HUES6 (cell line): Measurements from ENCODE around the gene LGALS7.
"Not testable (repeated sequence)": the region's sequence is repeated elsewhere in the genome, so short reads cannot be mapped to it uniquely, and the experiment has no call there.

Experiments
- H3K27ac ChIP-seq: 2 replicates; pipeline ENCODE4 v1.7.0; 2013; ENCODE audit warnings: low read depth, mild to moderate bottlenecking, low read length, inconsistent platforms
- H3K27me3 ChIP-seq: 2 replicates; pipeline ENCODE4 v1.6.1; 2013; ENCODE audit warnings: low read length; ENCODE audit not compliant: control insufficient read depth, insufficient read depth
- H3K36me3 ChIP-seq: 2 replicates; pipeline ENCODE4 v1.6.1; 2013; ENCODE audit warnings: low read length; ENCODE audit not compliant: control insufficient read depth, insufficient read depth
- H3K4me1 ChIP-seq: 2 replicates; pipeline ENCODE4 v1.6.1; 2013; ENCODE audit warnings: low read length; ENCODE audit not compliant: control insufficient read depth, insufficient read depth
- H3K4me3 ChIP-seq: 2 replicates; pipeline ENCODE4 v1.5.1; 2013; ENCODE audit warnings: low read depth, low read length
- H3K9ac ChIP-seq: one replicate; pipeline ENCODE4 v1.6.1; 2013; ENCODE audit warnings: mild to moderate bottlenecking, low read length
- H3K9me3 ChIP-seq: 2 replicates; pipeline ENCODE4 v1.6.1; 2013; ENCODE audit warnings: low read depth, low read length; ENCODE audit not compliant: control insufficient read depth, insufficient read depth

The LGALS7 gene

GRCh38 chr19:38797781-38798180, 24.5 kb upstream of the LGALS7 start:
- not testable (repeated sequence) for H3K9me3 ChIP-seq, H3K4me1 ChIP-seq, H3K36me3 ChIP-seq, H3K9ac ChIP-seq, H3K27ac ChIP-seq, H3K27me3 ChIP-seq, H3K4me3 ChIP-seq

GRCh38 chr19:38796154-38796553, 22.8 kb upstream of the LGALS7 start:
- Histone ChIP-seq H3K27ac (no peak overlapping the region), H3K9me3 (0 out of 2 replicates have a peak, but pooled peaks cover 5% of the 10 kb centered on the region), H3K4me1 (no peaks in the 10 kb centered on the region; the same call in 1 of the 2 replicates), H3K4me3 (no peak overlapping the region), H3K27me3 (no peaks in the 10 kb centered on the region), H3K9ac (no peak overlapping the region), H3K36me3 (no peaks in the 10 kb centered on the region)

- Histone ChIP-seq H3K4me1 (no peaks in the 10 kb centered on the region; the same call in 1 of the 2 replicates), H3K9me3 (0 out of 2 replicates have a peak, but pooled peaks cover 5% of the 10 kb centered on the region), H3K27me3 (no peaks in the 10 kb centered on the region), H3K4me3 (no peak overlapping the region), H3K36me3 (no peaks in the 10 kb centered on the region), H3K27ac (no peak overlapping the region), H3K9ac (no peak overlapping the region)
Observed at GRCh38 chr19:38795549-38795948, 22.2 kb upstream of the LGALS7 start.

DNA sequence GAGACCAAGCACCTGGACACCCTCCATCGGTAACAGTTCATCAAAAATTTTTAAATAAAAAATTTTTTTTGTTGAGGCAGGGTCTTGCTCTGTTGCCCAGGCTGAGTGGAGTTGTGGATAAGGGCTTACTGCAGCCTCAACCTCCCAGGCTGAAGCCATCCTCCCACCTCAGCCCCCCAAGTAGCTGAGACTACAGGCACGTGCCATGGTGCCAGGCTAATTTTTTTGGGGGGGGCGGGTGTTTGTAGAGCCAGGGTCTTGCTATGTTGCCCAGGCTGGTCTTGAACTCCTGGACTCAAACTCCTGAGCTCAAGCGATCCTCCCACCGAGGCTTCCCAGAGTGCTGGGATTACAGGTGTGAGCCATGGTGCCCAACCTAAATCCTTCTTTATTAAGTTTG, 20.4 kb upstream of the LGALS7 start:
- H3K4me3 ChIP-seq: no peak overlapping the region
- no peaks in the 10 kb centered on the region for H3K27me3 ChIP-seq
- peaks cover 1% of the 10 kb centered on the region for H3K4me1 ChIP-seq
- no peak overlapping the region for H3K27ac ChIP-seq
- no peak overlapping the region for H3K9ac ChIP-seq
- no peaks in the 10 kb centered on the region for H3K36me3 ChIP-seq
- H3K9me3 ChIP-seq: no peaks in the 10 kb centered on the region

DNA sequence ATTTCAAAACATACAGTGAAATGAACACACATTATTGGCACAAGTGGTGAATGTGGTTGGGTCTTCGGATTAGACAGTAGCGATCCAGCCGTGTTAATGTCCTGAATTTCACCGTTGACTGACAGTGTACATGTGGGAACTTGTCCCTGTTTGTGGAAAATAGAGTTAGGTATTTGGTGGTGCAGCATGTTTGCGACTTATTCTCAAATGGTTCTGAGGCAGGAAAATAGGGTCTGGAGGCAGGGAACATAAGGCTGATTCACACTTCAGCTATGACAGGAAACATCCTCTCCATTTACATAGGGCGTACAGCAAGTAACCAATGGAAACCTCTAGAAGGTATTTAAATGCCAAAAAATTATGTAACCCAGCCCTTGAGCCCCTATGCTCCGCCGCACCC, 19.9 kb upstream of the LGALS7 start:
- Histone ChIP-seq H3K4me1 (peaks cover 6% of the 10 kb centered on the region), H3K9me3 (no peaks in the 10 kb centered on the region), H3K27ac (no peak overlapping the region), H3K4me3 (peak overlapping the region; percentile 38; the same call in 1 of the 2 replicates), H3K27me3 (no peaks in the 10 kb centered on the region), H3K9ac (no peak overlapping the region), H3K36me3 (no peaks in the 10 kb centered on the region)

GRCh38 chr19:38792250-38793111, 19.2 kb upstream of the LGALS7 start:
- H3K27ac ChIP-seq: no peak overlapping the region
- H3K4me3 ChIP-seq: peak overlapping the region; percentile 38; the same call in 1 of the 2 replicates
- H3K9ac ChIP-seq: no peak overlapping the region

DNA sequence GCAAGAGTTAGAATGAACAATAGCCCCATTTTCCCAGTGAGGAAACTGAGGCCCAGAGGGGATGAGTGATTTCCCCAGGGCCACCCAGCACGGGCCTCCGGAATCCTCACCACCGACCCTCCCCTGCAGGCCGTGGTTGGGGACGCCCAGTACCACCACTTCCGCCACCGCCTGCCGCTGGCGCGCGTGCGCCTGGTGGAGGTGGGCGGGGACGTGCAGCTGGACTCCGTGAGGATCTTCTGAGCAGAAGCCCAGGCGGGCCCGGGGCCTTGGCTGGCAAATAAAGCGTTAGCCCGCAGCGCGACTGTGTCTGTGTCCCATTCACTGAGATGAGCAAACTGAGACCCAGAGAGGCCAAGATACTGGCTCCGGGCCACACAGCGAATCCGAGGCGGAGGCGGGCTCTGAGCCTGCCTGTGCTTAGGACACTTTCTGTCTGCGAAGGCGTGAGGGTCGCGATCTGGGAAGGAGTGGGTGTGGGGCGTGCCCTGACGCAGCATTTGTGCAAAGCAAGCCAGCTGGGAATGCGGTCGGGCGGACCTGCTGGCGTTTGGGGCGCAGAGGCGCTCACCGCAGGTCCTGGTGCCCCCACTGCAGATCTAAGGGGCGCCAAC, 18.2 kb upstream of the LGALS7 start:
- not testable (repeated sequence) for H3K27me3 ChIP-seq, H3K9ac ChIP-seq, H3K27ac ChIP-seq, H3K4me1 ChIP-seq, H3K9me3 ChIP-seq, H3K36me3 ChIP-seq
- H3K4me3 ChIP-seq: 0 out of 2 replicates have a peak overlapping the region, but pooled peaks have one; percentile 35

More at GRCh38 chr19:38792250-38793111, 19.2 kb upstream of the LGALS7 start:
- H3K36me3 ChIP-seq: no peaks in the 10 kb centered on the region
- H3K9me3 ChIP-seq: no peaks in the 10 kb centered on the region
- H3K4me1 ChIP-seq: peaks cover 8% of the 10 kb centered on the region
- H3K27me3 ChIP-seq: no peaks in the 10 kb centered on the region

DNA sequence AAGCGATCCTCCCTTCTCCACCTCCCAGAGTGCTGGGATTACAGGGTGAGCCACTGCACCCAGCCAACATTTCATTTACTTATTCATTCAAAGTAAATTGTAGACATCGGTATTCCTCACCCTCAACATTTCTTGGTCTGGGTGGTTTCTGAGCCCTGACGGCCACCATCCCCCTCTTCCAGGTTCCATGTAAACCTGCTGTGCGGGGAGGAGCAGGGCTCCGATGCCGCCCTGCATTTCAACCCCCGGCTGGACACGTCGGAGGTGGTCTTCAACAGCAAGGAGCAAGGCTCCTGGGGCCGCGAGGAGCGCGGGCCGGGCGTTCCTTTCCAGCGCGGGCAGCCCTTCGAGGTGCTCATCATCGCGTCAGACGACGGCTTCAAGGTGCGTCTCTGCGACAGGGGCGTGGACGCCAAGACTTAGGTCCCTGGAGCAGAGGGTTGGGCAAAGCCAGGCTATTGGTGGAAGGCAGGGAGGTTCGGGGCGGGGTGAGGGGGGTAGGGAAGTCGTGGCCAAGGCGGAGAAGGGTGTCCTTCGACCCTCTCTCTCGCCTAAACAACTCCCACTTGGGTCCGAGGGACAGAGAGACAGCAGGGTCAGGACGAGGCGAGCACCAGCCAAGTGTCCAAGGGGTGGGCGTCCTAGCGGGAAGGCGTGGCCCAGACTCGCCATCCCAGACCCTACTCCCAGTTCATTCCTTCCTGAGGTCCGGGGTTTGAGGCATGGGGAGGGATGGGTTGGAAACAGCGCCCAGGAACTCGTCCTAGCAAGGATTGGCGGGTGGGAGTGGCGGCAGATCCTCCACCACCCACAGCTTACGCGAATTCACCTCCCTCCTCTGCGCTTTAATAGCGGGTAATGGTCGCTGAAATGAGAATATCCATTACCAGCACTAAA, 17.4 kb upstream of the LGALS7 start:
- H3K36me3 ChIP-seq, H3K9me3 ChIP-seq, H3K27ac ChIP-seq, H3K9ac ChIP-seq, H3K27me3 ChIP-seq: not testable (repeated sequence)
- peaks cover 11% of the 10 kb centered on the region for H3K4me1 ChIP-seq
- H3K4me3 ChIP-seq: peak overlapping the region; percentile 35; the same call in 1 of the 2 replicates

DNA sequence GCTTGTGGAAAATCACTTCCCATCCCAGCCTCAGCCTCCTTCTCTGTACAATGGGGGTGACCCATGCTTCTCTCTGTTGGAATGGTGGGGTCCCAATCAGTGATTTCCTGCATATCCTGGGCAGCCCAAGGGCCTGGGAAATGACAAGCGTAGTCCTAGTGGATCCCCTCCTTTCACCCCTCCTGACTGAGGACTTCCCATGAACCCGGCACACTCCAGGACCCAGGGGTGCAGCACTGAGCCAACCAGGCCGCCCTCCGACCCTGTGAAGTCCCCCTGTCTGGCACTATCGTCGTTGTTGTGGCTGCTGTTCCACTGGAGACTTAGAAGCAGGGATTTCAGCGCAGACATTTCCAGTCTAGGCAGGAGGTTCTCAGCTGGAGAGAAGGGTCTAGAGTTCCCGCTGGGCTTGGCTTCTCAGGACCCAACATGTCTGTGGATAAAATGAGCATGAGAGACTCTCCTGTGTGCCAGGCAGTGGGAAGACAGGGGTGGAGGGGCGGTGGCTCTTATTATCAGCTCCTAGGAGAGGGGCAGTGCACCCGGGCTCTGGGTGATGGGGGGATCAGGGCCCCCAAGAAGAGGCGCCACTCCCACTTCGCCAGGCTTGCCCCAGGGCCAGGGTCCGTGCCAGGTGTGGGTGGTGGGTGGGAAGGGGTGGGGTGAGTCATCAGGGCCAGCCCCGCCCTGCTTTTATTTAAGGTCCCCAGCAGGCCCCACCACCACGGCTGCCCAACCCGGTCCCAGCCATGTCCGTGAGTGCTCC, 15.3 kb upstream of the LGALS7 start, which contains the start of gene LGALS7B:
LGALS7B (plus strand) TSS at position 723 of the 766 bp plus-strand sequence; CDS start at position 750, 27 bp downstream.
- Histone ChIP-seq H3K9me3 (no peaks in the 10 kb centered on the region), H3K27me3 (no peaks in the 10 kb centered on the region), H3K27ac (no peak within 1 kb of the TSS), H3K36me3 (no peaks in the 10 kb centered on the region), H3K4me1 (peaks cover 11% of the 10 kb centered on the region), H3K4me3 (no peak within 1 kb of the TSS), H3K9ac (no peak within 1 kb of the TSS)

- Histone ChIP-seq H3K4me3 (no peak overlapping the region), H3K36me3 (no peaks in the 10 kb centered on the region), H3K9me3 (no peaks in the 10 kb centered on the region), H3K27me3 (no peaks in the 10 kb centered on the region), H3K27ac (no peak overlapping the region), H3K4me1 (peaks cover 11% of the 10 kb centered on the region), H3K9ac (no peak overlapping the region)
Observed at GRCh38 chr19:38786572-38787265, 13.4 kb upstream of the LGALS7 start.
